Liver (tissue), 9 donors: ENCODE measurements around the gene LHPP. TPM values are rescaled to one million over a fixed set of nuclear protein-coding genes. Genes with fewer than 3 reads are reported as not detected.
"Not testable (repeated sequence)": the region's sequence is repeated elsewhere in the genome, so short reads cannot be mapped to it uniquely, and the experiment has no call there.

Experiments
- DNase-seq: peaks from one replicate; pipeline ENCODE4 v3.0.0-alpha.2; 2017; ENCODE audit warnings: low spot score
- H3K27ac ChIP-seq, 2 donors: one replicate each; pipeline ENCODE4 v1.7.0; 2013; ENCODE audit warnings: inconsistent platforms in 2 of 2, low read length in 2 of 2, control low read depth in 1 of 2, low read depth in 1 of 2, mild to moderate bottlenecking in 1 of 2
- H3K27me3 ChIP-seq, 4 donors: one replicate each; pipeline versions ENCODE4 v1.6.1 to v1.7.0; 2013; ENCODE audit warnings: low read length in 3 of 4, inconsistent platforms in 1 of 4, mild to moderate bottlenecking in 1 of 4, moderate library complexity in 1 of 4; ENCODE audit not compliant: control insufficient read depth in 4 of 4, insufficient read depth in 4 of 4
- H3K36me3 ChIP-seq, 4 donors: one replicate each; pipeline versions ENCODE4 v1.6.1 to v1.7.0; 2013; ENCODE audit warnings: low read length in 3 of 4, mild to moderate bottlenecking in 3 of 4, low read depth in 1 of 4, moderate library complexity in 1 of 4; ENCODE audit not compliant: control insufficient read depth in 4 of 4, insufficient read depth in 3 of 4
- H3K4me1 ChIP-seq, 4 donors: one replicate each; pipeline versions ENCODE4 v1.6.1 to v1.7.0; 2013; ENCODE audit warnings: low read length in 3 of 4, mild to moderate bottlenecking in 3 of 4, moderate library complexity in 1 of 4; ENCODE audit not compliant: control insufficient read depth in 4 of 4, insufficient read depth in 4 of 4
- H3K4me3 ChIP-seq, 3 donors: one replicate each; pipeline versions ENCODE4 v1.6.1 to v1.7.0; 2013; ENCODE audit warnings: low read length in 3 of 3, control low read depth in 1 of 3, low read depth in 1 of 3, mild to moderate bottlenecking in 1 of 3
- H3K9ac ChIP-seq, 2 donors: one replicate each; pipeline ENCODE4 v1.7.0; 2013; ENCODE audit warnings: low read length in 2 of 2, mild to moderate bottlenecking in 2 of 2, moderate library complexity in 2 of 2, control low read depth in 1 of 2, low read depth in 1 of 2
- H3K9me3 ChIP-seq, 4 donors: one replicate each; pipeline versions ENCODE4 v1.6.1 to v1.7.0; 2013; ENCODE audit warnings: low read length in 3 of 4; ENCODE audit not compliant: control insufficient read depth in 4 of 4
- EGR1 ChIP-seq, 2 donors: IDR thresholded peaks; 2 replicates each; pipeline ENCODE4 v1.6.1; 2016 to 2018; ENCODE audit warnings: antibody characterized with exemption in 2 of 2, low read depth in 2 of 2
- FOXA1 ChIP-seq: IDR thresholded peaks from 2 replicates; pipeline ENCODE4 v1.6.1; 2016; ENCODE audit warnings: antibody characterized with exemption
- FOXA2 ChIP-seq: IDR thresholded peaks from 2 replicates; pipeline ENCODE4 v1.6.1; 2016; ENCODE audit warnings: antibody characterized with exemption
- GABPA ChIP-seq, 2 donors: IDR thresholded peaks in 1 of 2; conservative IDR thresholded peaks in 1 of 2; 2 replicates each; pipeline ENCODE4 v1.6.1; 2016; ENCODE audit warnings: antibody characterized with exemption in 2 of 2, mild to moderate bottlenecking in 1 of 2, moderate library complexity in 1 of 2
- HNF4A ChIP-seq, 2 donors: conservative IDR thresholded peaks; 2 replicates each; pipeline ENCODE4 v1.6.1; 2016; ENCODE audit warnings: antibody characterized with exemption in 2 of 2, mild to moderate bottlenecking in 2 of 2
- HNF4G ChIP-seq: IDR thresholded peaks from 2 replicates; pipeline ENCODE4 v1.6.1; 2016; ENCODE audit warnings: antibody characterized with exemption
- JUND ChIP-seq, 2 donors: IDR thresholded peaks; 2 replicates each; pipeline ENCODE4 v1.6.1; 2016; ENCODE audit warnings: antibody characterized with exemption in 2 of 2
- NR2F2 ChIP-seq: IDR thresholded peaks from 2 replicates; pipeline ENCODE4 v1.6.1; 2016; ENCODE audit warnings: antibody characterized with exemption
- RAD21 ChIP-seq, 2 donors: IDR thresholded peaks; 2 replicates each; pipeline ENCODE4 v1.6.1; 2016; ENCODE audit warnings: antibody characterized with exemption in 2 of 2, mild to moderate bottlenecking in 2 of 2
- RXRA ChIP-seq, 2 donors: IDR thresholded peaks; 2 replicates each; pipeline ENCODE4 v1.6.1; 2017 to 2018; ENCODE audit warnings: antibody characterized with exemption in 2 of 2, mild to moderate bottlenecking in 1 of 2
- SP1 ChIP-seq: IDR thresholded peaks from 2 replicates; pipeline ENCODE4 v1.6.1; 2018; ENCODE audit warnings: antibody characterized with exemption, mild to moderate bottlenecking
- TAF1 ChIP-seq: conservative IDR thresholded peaks from 2 replicates; pipeline ENCODE4 v1.6.1; 2016; ENCODE audit warnings: antibody characterized with exemption, mild to moderate bottlenecking
- WGBS: extraction: QIAGEN DNeasy Blood & Tissue Kit; methylation state at CpG from one replicate; pipeline ENCODE4 v1.1.7; 2013; 5-methylcytosine and 5-hydroxymethylcytosine counted together
- polyA plus RNA-seq, 2 donors: library from polyadenylated mRNA; stranded (reverse) in 1 of 2; unstranded in 1 of 2; fragments of 200-250 nt in 1 of 2; fragments of >200 nt in 1 of 2; fragmentation: Nextera tagmentation in 1 of 2; extraction: Ambion mirVana in 1 of 2; gene quantifications; one replicate each; pipeline versions ENCODE4 v1.2.1 to v1.2.3, GENCODE V29; 2013 to 2015
- total RNA-seq, 2 donors: library from RNA; depleted of rRNA; stranded (reverse); fragments of >200 nt; gene quantifications; one replicate each; pipeline ENCODE4 v1.2.3, GENCODE V29; 2014
- TF ChIP-seq, protein P1 (sequence below): IDR thresholded peaks from 2 replicates; pipeline ENCODE4 v1.6.1; 2016; ENCODE audit warnings: antibody characterized with exemption
- TF ChIP-seq, protein P2 (sequence below): fragments of 150-350 bp; IDR thresholded peaks from 2 replicates; pipeline ENCODE4 v1.5.1; 2017; ENCODE audit warnings: improper control_type of control experiment, low read depth, low read length; ENCODE audit not compliant: missing input control
- TF ChIP-seq, protein P3 (sequence below): IDR thresholded peaks from 2 replicates; pipeline ENCODE4 v1.6.1; 2016; ENCODE audit warnings: antibody characterized with exemption
- TF ChIP-seq, protein P4 (sequence below): IDR thresholded peaks from 2 replicates; pipeline ENCODE4 v1.6.1; 2016; ENCODE audit warnings: antibody characterized with exemption, mild to moderate bottlenecking
- donor health status: healthy.
- donor health status: healthy.
- donor health status: healthy.
- donor health status: healthy.
- donor health status: healthy.

LHPP gene
- total and polyA plus RNA-seq, 4 donors: 15.9 to 39.9 (median 26.2) TPM

DNA sequence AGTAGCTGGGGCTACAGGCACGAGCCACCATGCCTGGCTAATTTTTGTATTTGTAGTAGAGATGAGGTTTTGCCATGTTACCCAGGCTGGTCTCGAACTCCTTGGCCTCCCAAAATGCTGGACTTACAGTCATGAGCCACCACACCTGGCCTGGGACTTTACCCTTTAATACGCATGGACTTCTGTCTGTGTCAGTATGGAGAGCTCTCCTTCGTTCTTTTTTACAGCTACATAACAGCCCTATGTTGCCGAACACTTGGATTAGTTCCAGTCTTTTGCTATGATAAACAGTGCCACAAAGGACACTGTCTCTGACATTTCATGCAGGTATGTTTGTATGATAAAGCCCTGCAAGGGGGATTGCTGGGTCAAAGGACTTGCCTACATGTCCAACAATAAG, 32.0 kb upstream of the LHPP start:
- H3K27ac ChIP-seq: no peak overlapping the region
- 48% methylated on average over 5 of the region's 5 CpGs for WGBS
- no peaks in the 10 kb centered on the region for H3K9me3 ChIP-seq
- H3K36me3 ChIP-seq: no peaks in the 10 kb centered on the region
- no peak for DNase-seq
- peaks cover 0 to 17% (median 9%) of the 10 kb centered on the region in 4 donors for H3K4me1 ChIP-seq
- no peak overlapping the region for H3K9ac ChIP-seq
- no peak for TF ChIP-seq SP1
- TF ChIP-seq RXRA (IDR thresholded peaks at IDR 0.05): no peak
- TF ChIP-seq RAD21 (IDR thresholded peaks at IDR 0.05): no peak
- peak in 1 of 2 donors; percentile 30 for TF ChIP-seq HNF4A (conservative IDR thresholded peaks at IDR 0.05)
- no peaks in the 10 kb centered on the region for H3K27me3 ChIP-seq
- H3K4me3 ChIP-seq: no peak overlapping the region

DNA sequence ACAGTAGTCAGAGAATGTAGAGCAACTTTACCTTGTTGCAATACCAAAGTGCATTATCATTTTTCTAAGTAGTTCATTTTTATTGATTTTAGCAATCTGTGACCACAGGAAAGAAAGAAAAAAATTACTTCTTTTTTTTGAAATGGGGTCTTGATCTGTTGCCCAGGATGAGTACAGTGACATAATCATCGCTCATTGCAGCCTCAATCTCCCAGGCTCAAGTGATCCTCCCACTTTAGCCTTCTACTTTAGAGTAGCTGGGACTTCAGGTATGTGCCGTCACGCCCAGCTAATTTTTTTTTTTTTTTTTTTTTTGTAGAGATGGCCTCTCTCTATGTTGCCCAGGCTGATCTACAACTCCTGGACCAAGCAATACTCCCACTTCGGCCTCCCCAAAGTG, 31.5 kb upstream of the LHPP start:
- TF ChIP-seq FOXA2 (no peak), RXRA (IDR thresholded peaks at IDR 0.05) (no peak), RAD21 (IDR thresholded peaks at IDR 0.05) (no peak), SP1 (no peak), NR2F2 (no peak), HNF4G (no peak), TAF1 (no peak), EGR1 (IDR thresholded peaks at IDR 0.05; ENCODE audit: low read depth in 2 of 2) (no peak), JUND (IDR thresholded peaks at IDR 0.05) (no peak), GABPA (IDR thresholded peaks at IDR 0.05 in 1 of 2, conservative IDR thresholded peaks at IDR 0.05 in 1 of 2) (no peak)
- TF ChIP-seq, protein P1, sequence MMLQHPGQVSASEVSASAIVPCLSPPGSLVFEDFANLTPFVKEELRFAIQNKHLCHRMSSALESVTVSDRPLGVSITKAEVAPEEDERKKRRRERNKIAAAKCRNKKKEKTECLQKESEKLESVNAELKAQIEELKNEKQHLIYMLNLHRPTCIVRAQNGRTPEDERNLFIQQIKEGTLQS: no peak
- TF ChIP-seq, protein P2, sequence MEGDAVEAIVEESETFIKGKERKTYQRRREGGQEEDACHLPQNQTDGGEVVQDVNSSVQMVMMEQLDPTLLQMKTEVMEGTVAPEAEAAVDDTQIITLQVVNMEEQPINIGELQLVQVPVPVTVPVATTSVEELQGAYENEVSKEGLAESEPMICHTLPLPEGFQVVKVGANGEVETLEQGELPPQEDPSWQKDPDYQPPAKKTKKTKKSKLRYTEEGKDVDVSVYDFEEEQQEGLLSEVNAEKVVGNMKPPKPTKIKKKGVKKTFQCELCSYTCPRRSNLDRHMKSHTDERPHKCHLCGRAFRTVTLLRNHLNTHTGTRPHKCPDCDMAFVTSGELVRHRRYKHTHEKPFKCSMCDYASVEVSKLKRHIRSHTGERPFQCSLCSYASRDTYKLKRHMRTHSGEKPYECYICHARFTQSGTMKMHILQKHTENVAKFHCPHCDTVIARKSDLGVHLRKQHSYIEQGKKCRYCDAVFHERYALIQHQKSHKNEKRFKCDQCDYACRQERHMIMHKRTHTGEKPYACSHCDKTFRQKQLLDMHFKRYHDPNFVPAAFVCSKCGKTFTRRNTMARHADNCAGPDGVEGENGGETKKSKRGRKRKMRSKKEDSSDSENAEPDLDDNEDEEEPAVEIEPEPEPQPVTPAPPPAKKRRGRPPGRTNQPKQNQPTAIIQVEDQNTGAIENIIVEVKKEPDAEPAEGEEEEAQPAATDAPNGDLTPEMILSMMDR: no peak
- TF ChIP-seq, protein P3, sequence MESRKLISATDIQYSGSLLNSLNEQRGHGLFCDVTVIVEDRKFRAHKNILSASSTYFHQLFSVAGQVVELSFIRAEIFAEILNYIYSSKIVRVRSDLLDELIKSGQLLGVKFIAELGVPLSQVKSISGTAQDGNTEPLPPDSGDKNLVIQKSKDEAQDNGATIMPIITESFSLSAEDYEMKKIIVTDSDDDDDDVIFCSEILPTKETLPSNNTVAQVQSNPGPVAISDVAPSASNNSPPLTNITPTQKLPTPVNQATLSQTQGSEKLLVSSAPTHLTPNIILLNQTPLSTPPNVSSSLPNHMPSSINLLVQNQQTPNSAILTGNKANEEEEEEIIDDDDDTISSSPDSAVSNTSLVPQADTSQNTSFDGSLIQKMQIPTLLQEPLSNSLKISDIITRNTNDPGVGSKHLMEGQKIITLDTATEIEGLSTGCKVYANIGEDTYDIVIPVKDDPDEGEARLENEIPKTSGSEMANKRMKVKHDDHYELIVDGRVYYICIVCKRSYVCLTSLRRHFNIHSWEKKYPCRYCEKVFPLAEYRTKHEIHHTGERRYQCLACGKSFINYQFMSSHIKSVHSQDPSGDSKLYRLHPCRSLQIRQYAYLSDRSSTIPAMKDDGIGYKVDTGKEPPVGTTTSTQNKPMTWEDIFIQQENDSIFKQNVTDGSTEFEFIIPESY: no peak
- Histone ChIP-seq H3K4me3 (no peak overlapping the region), H3K27ac (no peak overlapping the region), H3K9ac (no peak overlapping the region), H3K9me3 (no peaks in the 10 kb centered on the region), H3K36me3 (no peaks in the 10 kb centered on the region), H3K27me3 (no peaks in the 10 kb centered on the region), H3K4me1 (peaks cover 0 to 17% (median 11%) of the 10 kb centered on the region in 4 donors)
- DNase-seq: no peak
- 92% methylated on average over 4 of the region's 4 CpGs for whole genome bisulfite sequencing

DNA sequence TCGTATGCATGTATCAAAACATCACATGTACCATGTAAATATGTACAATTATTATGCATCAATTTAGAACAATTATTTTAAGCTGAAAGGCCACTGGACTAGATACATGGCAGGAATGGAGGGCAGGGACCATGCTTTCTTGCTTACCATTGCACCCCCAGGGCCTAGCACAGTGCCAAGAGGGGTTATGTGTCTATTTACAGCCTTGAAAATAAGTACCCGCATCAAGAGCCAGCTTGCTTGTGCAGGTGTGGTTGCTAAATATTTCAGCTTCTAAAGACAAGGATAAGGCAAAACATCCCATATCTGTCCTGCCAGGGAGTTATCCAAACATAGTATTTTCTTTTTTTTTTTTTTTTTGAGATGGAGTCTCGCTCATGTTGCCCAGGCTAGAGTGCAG, 28.2 kb upstream of the LHPP start:
- no peaks in the 10 kb centered on the region for H3K9me3 ChIP-seq
- no peak overlapping the region for H3K4me3 ChIP-seq
- no peaks in the 10 kb centered on the region for H3K27me3 ChIP-seq
- peaks cover 0 to 8% (median 4%) of the 10 kb centered on the region in 4 donors for H3K4me1 ChIP-seq
- H3K9ac ChIP-seq: no peak overlapping the region
- DNase-seq: no peak
- TF ChIP-seq TAF1: no peak
- TF ChIP-seq RAD21 (IDR thresholded peaks at IDR 0.05): no peak
- TF ChIP-seq, protein P1: no peak
- TF ChIP-seq FOXA1: no peak
- no peak for TF ChIP-seq JUND (IDR thresholded peaks at IDR 0.05)
- no peak for TF ChIP-seq FOXA2
- TF ChIP-seq SP1: no peak
- TF ChIP-seq HNF4A (conservative IDR thresholded peaks at IDR 0.05): no peak
- TF ChIP-seq, protein P4, sequence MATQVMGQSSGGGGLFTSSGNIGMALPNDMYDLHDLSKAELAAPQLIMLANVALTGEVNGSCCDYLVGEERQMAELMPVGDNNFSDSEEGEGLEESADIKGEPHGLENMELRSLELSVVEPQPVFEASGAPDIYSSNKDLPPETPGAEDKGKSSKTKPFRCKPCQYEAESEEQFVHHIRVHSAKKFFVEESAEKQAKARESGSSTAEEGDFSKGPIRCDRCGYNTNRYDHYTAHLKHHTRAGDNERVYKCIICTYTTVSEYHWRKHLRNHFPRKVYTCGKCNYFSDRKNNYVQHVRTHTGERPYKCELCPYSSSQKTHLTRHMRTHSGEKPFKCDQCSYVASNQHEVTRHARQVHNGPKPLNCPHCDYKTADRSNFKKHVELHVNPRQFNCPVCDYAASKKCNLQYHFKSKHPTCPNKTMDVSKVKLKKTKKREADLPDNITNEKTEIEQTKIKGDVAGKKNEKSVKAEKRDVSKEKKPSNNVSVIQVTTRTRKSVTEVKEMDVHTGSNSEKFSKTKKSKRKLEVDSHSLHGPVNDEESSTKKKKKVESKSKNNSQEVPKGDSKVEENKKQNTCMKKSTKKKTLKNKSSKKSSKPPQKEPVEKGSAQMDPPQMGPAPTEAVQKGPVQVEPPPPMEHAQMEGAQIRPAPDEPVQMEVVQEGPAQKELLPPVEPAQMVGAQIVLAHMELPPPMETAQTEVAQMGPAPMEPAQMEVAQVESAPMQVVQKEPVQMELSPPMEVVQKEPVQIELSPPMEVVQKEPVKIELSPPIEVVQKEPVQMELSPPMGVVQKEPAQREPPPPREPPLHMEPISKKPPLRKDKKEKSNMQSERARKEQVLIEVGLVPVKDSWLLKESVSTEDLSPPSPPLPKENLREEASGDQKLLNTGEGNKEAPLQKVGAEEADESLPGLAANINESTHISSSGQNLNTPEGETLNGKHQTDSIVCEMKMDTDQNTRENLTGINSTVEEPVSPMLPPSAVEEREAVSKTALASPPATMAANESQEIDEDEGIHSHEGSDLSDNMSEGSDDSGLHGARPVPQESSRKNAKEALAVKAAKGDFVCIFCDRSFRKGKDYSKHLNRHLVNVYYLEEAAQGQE: no peak
- WGBS: 95% methylated on average over 3 of the region's 3 CpGs
- H3K36me3 ChIP-seq: no peaks in the 10 kb centered on the region
- H3K27ac ChIP-seq: no peak overlapping the region

DNA sequence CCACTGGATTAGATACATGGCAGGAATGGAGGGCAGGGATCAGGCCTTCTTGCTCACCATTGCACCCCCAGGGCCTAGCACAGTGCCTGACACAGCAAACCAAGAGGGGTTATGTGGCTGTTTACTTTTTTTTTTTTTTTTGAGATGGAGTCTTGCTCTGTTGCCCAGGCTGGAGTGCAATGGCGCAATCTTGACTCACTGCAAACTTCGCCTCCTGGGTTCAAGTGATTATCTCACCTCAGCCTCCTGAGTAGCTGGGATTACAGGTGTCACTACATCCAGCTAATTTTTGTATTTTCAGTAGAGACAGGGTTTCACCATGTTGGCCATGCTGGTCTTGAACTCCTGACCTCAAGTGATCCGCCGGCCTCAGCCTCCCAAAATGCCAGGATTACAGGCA, 25.9 kb upstream of the LHPP start:
- not testable (repeated sequence) for H3K9me3 ChIP-seq, H3K9ac ChIP-seq, H3K27me3 ChIP-seq, H3K4me1 ChIP-seq, H3K36me3 ChIP-seq, H3K4me3 ChIP-seq, DNase-seq, H3K27ac ChIP-seq
- 91% methylated on average over 4 of the region's 4 CpGs for WGBS
